Left ventricle myocardium superior (tissue), 1 donor: ENCODE measurements around the gene CCDC192. TPM values are rescaled to one million over a fixed set of nuclear protein-coding genes. Genes with fewer than 3 reads are reported as not detected.

ENCODE experiments used
- ATAC-seq: fragments of 200-7000 bp; cut with Tn5 transposase; one replicate; pipeline ENCODE4 v1.9.1; 2020; ENCODE audit warnings: mild to moderate bottlenecking, moderate library complexity
- DNase-seq: peaks from one replicate; pipeline ENCODE4 v3.0.0-alpha.2; 2020
- intact Hi-C: fragments of 100-400 bp; cut with micrococcal nuclease; formaldehyde crosslinking; loops from one replicate; pipeline ENCODE4 v1.11.0; 2022
- total RNA-seq: library from RNA; stranded (reverse); fragmentation: NEBNext Ultra II Directional; extraction: Animal tissue kit (Norgen Biotek cat#: 25700); gene quantifications from one replicate; pipeline ENCODE4 v1.2.1, GENCODE V29; 2021
- donor health status: DM: no; HTN: yes; CAD: no; lungs with severe emphysema.

Gene CCDC192
- total RNA-seq, 1 donor from 2014 or later: not detected

GRCh38 chr5:127863161-127863560 lies 160.0 kb downstream of the CCDC192 start:
- DNase-seq (no peak), ATAC-seq (no peak)
- intact Hi-C loops: no loop called here

DNA sequence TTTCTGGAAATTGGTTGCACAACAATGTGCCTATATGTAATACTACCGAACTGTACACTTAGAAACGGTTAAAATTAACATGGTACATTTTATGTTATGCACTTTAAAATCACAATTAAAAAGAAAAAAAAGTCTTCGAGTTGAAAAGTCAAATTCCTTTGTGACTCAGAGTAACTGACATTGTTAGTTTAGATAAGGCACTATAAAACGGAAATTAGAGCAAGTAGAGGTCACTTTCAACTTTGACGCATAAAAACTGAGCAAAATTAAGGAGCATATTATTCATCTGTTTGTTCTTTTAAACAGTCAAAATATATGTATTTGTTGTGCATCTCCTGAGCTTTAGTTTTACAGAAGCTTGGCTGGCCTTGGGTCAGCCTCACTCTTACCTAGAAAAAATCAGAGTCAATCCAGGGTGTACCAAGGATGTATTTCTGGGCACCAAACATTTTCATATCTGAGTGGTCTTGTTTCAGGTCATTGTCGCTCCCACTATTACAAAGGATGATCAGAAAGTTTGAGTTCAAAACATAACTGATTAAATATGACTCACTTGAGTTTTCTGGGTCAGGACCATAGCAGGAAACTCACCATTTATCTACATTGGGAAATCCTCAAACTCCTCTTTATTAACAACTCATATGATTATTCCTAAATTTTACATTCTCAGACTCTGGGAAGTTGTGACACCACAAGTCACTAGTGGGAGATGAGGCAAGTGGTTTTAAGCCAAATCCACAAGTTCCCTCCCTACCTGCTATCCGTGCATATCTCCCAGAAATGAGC lies 160.6 kb downstream of the CCDC192 start:
- DNase-seq (no peak), ATAC-seq (no peak)
- intact Hi-C loops: no loop called here

- intact Hi-C loops: no loop called here
- no peak for DNase-seq
- ATAC-seq: no peak
These were observed 161.3 kb downstream of the CCDC192 start for GRCh38 chr5:127864511-127864910.

GRCh38 chr5:127865273-127865672 lies 162.1 kb downstream of the CCDC192 start:
- intact Hi-C loops: no loop called here
- DNase-seq (no peak), ATAC-seq (no peak)

DNA sequence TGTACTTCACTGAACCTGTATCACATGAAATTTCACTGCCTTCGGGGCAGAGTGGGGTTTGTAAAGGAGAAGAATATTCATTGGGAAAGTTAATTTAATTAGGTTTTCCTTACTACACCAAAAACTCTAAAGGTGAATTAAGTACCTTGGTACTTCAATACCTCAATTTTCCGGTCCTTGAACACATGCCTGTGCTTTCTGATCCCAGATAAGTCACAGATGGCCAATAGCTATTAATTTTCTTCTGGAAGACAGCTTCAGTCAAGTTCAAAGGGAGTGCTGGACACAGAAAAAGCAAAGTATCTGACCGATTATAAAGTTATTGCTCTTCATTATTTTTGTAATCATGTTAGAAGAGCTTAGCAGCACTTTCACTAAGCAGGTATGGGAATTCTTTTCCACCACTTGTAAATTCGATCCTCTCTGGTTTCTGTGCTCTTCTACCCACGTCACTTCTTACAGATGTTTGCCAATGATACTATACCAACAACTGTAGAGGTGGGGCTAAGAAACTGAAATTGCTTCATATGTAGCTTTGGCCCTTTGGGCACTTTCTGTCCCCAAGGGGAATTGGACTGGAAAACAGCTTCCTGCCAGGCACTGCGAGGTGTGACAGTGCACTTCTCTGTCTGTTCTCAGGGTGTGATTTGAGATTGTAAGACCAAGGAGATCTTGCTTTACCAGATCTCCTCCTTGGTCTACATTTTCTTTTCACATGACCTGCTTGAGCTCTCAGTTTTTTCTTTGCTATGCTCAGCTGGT lies 164.0 kb downstream of the CCDC192 start:
- intact Hi-C loops: no loop called here
- no peak for DNase-seq
- ATAC-seq: no peak

GRCh38 chr5:127870914-127871313 lies 167.7 kb downstream of the CCDC192 start:
- peak; percentile 86 for DNase-seq
- intact Hi-C loops: no loop called here
- peak; percentile 69 for ATAC-seq

DNA sequence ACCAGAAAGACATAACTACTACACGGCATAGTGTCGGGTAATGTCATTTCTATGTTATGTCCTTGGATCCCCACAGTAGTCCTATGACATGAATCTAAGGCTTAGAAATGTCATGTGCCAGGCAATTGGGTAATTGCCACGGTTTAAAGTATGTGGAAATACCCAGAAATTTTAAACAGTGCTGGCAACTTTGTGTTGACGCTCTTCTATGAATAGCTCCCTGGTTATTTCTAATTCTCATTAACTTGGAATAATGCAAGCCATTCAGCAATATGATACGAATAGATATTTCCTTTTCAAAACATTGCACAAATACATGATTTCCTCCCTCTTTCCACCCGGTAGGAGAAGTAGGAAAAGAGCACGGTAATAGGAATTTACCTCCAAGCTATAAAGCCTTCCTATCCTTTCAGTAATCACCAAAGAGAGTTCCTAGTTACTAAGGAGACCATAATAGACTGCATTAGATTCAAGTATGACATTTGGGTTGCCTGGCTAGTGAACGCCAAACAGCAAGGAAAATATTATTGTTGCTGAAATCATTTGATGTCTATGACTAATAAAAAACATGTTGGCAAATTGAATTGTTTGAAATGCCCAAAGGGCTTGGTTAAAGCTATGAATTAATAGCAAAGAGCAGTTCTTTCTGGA lies 168.4 kb downstream of the CCDC192 start:
- DNase-seq (no peak), ATAC-seq (no peak)
- intact Hi-C loops: no loop called here

GRCh38 chr5:127872494-127872893 lies 169.3 kb downstream of the CCDC192 start:
- no peak for ATAC-seq
- DNase-seq: no peak
- intact Hi-C loops: no loop called here

GRCh38 chr5:127875235-127876021 lies 172.2 kb downstream of the CCDC192 start:
- DNase-seq: peak; percentile 63
- peak; percentile 96 for ATAC-seq
- intact Hi-C loops: no loop called here

DNA sequence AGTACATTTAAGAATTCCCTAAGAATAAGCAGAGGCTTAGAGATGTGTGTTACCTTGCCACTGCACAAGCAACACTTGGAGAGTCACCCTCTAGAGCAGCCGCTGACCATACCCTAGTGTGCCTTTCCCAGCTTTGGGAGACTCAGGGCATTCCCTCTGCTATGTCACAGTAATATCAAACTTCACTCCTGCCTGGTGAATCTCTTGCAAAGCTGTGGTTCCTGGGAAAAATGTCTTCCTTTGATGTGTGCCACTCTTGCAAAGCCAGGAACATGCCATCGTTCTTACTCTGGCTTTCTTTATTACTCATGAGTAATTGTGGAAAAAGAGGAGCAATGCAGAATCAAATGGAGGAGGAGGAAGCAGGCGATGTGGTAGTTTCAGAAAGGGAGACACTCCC lies 173.2 kb downstream of the CCDC192 start:
- peak; percentile 43 for ATAC-seq
- DNase-seq: no peak
- intact Hi-C loops: no loop called here

DNA sequence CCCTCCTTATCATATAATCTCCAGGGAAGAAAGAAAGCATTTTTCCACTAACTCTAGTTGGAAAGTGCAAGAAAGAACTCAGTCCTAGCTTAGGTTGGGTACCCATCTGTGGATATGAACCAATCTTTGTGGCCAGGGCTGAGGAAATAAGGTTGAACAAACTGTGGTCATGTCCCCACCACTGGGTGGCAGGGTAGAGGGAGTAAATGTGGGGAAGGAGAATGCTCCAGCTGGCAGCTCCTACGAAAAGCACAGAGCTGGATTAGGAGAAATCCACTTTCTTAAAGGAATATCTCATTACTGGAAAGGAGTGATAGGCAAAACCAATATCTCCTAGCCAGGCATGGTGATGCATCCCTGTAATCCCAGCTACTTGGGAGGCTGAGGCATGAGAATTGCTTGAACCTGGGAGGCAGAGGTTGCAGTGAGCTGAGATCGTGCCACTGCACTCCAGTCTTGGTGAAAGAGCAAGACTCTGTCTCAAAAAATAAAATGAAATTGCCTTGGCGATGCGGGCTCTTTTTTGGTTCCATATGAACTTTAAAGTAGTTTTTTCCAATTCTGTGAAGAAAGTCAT lies 175.1 kb downstream of the CCDC192 start:
- DNase-seq (peak; percentile 27), ATAC-seq (peak; percentile 40)
- intact Hi-C loops: no loop called here

GRCh38 chr5:127884416-127884815 lies 181.2 kb downstream of the CCDC192 start:
- ATAC-seq (no peak), DNase-seq (no peak)
- intact Hi-C loops: no loop called here

DNA sequence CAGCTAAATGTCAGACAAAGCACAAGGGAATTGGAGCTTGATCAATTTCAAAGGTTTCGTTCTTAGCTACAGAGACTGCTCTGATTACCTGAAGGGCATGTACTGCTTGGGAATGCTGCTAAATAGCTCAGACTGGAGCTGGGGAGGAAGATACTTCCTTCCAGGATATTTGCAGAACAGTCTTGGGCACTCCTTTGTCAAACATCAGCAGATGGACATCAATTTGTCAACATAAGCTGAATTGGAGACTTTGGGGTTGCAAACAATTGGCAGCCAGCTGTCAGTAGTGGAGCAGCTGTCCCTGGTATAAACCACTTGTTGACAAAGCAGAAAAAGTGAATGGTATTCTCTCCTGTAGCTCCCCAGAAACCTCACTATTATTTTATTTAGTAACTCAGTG lies 182.0 kb downstream of the CCDC192 start:
- ATAC-seq (no peak), DNase-seq (no peak)
- intact Hi-C loops: no loop called here

DNA sequence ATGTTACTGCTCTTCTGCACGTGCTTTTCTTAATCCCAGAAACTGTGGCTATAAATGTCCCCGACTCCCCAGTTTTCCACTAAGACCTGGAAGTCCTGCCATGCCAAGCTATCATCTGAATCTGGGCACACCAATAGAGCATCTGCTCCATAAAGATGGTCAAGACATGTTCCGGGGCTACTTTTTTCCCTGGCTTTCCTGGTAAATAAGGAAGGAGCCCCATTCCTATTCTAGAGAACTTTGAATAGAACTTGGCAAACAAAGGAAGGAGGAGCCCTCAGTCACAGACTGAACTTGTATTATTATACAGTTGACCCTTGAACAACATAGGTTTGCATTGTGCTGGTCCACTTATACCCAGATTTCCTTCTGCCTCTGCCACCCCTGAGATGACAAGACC lies 182.9 kb downstream of the CCDC192 start:
- intact Hi-C loops: no loop called here
- ATAC-seq: no peak
- no peak for DNase-seq

- intact Hi-C loops: no loop called here
- no peak for DNase-seq
- no peak for ATAC-seq
These were observed 184.1 kb downstream of the CCDC192 start for GRCh38 chr5:127887282-127887681.

- intact Hi-C loops: no loop called here
- no peak for DNase-seq
- ATAC-seq: no peak
These were observed 188.8 kb downstream of the CCDC192 start for GRCh38 chr5:127891942-127892341.

DNA sequence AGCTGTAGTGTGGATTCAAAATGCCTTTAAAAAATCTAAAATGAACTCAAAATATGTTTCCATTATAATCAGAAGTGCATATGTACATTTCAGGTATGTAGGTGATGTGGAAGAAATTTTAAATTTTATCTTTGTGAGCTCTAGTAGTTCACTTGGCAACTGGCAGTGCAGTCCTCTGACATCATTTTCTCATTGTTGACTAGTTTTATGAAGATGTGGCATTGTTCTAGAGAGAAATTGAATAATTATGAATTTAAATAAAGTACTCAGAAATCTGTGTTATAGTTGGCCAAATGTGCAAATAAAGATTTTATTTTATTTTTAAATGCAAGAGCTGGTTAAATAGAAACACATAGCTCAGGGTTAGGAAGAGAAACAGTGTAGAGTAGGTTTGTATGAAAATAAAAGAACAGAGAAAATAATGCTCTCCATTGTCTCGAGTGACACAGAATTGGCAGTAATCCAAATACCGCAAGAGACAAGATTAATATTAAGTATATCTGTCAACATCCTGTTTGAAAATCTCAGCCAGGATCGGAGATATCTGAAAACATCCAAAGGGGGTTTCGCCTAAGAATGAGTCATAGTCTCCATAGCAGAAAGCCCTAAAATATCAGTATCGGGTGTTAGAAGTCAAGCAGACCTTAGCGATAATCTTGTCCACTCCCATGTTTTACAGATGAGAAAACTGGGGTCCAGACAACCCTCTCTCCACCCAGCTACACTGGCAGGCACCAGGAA lies 189.4 kb downstream of the CCDC192 start:
- peak; percentile 42 for ATAC-seq
- DNase-seq: no peak
- intact Hi-C loops: no loop called here

DNA sequence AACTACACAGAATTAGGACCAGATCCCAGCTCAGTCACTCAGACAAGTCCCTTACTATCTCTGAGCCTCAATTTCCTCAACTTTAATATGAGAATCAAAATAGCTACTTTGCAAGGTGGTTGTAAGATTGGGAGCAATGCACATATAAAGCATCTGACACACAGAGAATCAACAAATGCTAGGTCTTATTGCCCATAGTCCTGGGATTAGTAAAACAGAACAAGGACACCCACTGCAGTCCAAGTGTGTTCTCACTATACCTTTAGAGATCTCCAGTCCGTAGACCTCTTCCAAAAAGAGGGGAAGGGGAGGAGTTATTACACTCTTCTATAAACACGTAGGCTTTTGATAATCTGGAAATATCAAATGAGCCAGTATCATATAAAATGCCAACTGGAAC lies 190.0 kb downstream of the CCDC192 start:
- no peak for ATAC-seq
- DNase-seq: no peak
- intact Hi-C loops: no loop called here
